ENCODE results near the gene UGT2B17.
"Not testable (repeated sequence)": the region's sequence is repeated elsewhere in the genome, so short reads cannot be mapped to it uniquely, and the experiment has no call there.

GRCh38 chr4:68565082-68565481, 11.0 kb downstream of the UGT2B17 start:
- TF ChIP-seq, protein P1, sequence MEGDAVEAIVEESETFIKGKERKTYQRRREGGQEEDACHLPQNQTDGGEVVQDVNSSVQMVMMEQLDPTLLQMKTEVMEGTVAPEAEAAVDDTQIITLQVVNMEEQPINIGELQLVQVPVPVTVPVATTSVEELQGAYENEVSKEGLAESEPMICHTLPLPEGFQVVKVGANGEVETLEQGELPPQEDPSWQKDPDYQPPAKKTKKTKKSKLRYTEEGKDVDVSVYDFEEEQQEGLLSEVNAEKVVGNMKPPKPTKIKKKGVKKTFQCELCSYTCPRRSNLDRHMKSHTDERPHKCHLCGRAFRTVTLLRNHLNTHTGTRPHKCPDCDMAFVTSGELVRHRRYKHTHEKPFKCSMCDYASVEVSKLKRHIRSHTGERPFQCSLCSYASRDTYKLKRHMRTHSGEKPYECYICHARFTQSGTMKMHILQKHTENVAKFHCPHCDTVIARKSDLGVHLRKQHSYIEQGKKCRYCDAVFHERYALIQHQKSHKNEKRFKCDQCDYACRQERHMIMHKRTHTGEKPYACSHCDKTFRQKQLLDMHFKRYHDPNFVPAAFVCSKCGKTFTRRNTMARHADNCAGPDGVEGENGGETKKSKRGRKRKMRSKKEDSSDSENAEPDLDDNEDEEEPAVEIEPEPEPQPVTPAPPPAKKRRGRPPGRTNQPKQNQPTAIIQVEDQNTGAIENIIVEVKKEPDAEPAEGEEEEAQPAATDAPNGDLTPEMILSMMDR (IDR thresholded peaks at IDR 0.05; ENCODE audit: poor library complexity, severe bottlenecking), result not testable (repeated sequence)
- not testable (repeated sequence) for TF ChIP-seq RAD21 (conservative IDR thresholded peaks at IDR 0.05); MXI1 (conservative IDR thresholded peaks at IDR 0.05; ENCODE audit: poor library complexity, severe bottlenecking); TAF1 (IDR thresholded peaks at IDR 0.05; ENCODE audit: low read depth); EZH2 (IDR thresholded peaks at IDR 0.05; ENCODE audit: borderline replicate concordance, insufficient read depth, low read length, poor library complexity, severe bottlenecking)
- TF ChIP-seq, protein P2, sequence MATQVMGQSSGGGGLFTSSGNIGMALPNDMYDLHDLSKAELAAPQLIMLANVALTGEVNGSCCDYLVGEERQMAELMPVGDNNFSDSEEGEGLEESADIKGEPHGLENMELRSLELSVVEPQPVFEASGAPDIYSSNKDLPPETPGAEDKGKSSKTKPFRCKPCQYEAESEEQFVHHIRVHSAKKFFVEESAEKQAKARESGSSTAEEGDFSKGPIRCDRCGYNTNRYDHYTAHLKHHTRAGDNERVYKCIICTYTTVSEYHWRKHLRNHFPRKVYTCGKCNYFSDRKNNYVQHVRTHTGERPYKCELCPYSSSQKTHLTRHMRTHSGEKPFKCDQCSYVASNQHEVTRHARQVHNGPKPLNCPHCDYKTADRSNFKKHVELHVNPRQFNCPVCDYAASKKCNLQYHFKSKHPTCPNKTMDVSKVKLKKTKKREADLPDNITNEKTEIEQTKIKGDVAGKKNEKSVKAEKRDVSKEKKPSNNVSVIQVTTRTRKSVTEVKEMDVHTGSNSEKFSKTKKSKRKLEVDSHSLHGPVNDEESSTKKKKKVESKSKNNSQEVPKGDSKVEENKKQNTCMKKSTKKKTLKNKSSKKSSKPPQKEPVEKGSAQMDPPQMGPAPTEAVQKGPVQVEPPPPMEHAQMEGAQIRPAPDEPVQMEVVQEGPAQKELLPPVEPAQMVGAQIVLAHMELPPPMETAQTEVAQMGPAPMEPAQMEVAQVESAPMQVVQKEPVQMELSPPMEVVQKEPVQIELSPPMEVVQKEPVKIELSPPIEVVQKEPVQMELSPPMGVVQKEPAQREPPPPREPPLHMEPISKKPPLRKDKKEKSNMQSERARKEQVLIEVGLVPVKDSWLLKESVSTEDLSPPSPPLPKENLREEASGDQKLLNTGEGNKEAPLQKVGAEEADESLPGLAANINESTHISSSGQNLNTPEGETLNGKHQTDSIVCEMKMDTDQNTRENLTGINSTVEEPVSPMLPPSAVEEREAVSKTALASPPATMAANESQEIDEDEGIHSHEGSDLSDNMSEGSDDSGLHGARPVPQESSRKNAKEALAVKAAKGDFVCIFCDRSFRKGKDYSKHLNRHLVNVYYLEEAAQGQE (IDR thresholded peaks at IDR 0.05; ENCODE audit: borderline replicate concordance), result not testable (repeated sequence)

All from neural cell (in vitro differentiated cells).